GM19035 (cell line): ENCODE data around the gene RNF145.

Experiments
- ATAC-seq: cut with Tn5 transposase; IDR thresholded peaks from one replicate; pipeline ENCODE4 v1.9.1; 2021; ENCODE audit not compliant: unreplicated experiment

RNF145 gene

GRCh38 chr5:159198063-159199036 is 11.0 kb downstream of the RNF145 start:
- peak; percentile 96 for ATAC-seq

GRCh38 chr5:159195775-159196174 is 13.6 kb downstream of the RNF145 start:
- no peak for ATAC-seq

GRCh38 chr5:159190170-159190569 is 19.2 kb downstream of the RNF145 start:
- ATAC-seq: no peak

- no peak for ATAC-seq
These were observed 20.0 kb downstream of the RNF145 start for GRCh38 chr5:159189310-159189709.

- no peak for ATAC-seq
These were observed 21.6 kb downstream of the RNF145 start for GRCh38 chr5:159187719-159188118.

GRCh38 chr5:159186319-159186718 is 23.0 kb downstream of the RNF145 start:
- ATAC-seq: no peak

GRCh38 chr5:159185773-159186172 is 23.6 kb downstream of the RNF145 start:
- ATAC-seq: no peak

GRCh38 chr5:159184858-159185381 is 24.4 kb downstream of the RNF145 start:
- ATAC-seq: no peak

GRCh38 chr5:159184236-159184635 is 25.1 kb downstream of the RNF145 start:
- no peak for ATAC-seq

- no peak for ATAC-seq
These were observed 26.1 kb downstream of the RNF145 start for GRCh38 chr5:159183247-159183646.

- no peak for ATAC-seq
These were observed 26.7 kb downstream of the RNF145 start for GRCh38 chr5:159182691-159183090.

- ATAC-seq: no peak
These were observed 27.7 kb downstream of the RNF145 start for GRCh38 chr5:159181651-159182050.

- ATAC-seq: no peak
These were observed 28.2 kb downstream of the RNF145 start for GRCh38 chr5:159181152-159181551.

GRCh38 chr5:159179529-159180305 is 29.6 kb downstream of the RNF145 start:
- no peak for ATAC-seq

GRCh38 chr5:159178978-159179377 is 30.4 kb downstream of the RNF145 start:
- no peak for ATAC-seq

GRCh38 chr5:159175547-159175946 is 33.8 kb downstream of the RNF145 start:
- no peak for ATAC-seq

GRCh38 chr5:159174511-159175168 is 34.7 kb downstream of the RNF145 start:
- no peak for ATAC-seq

GRCh38 chr5:159171274-159171673 is 38.1 kb downstream of the RNF145 start:
- ATAC-seq: no peak

GRCh38 chr5:159170021-159170420 is 39.3 kb downstream of the RNF145 start:
- ATAC-seq: no peak

- no peak for ATAC-seq
These were observed 42.9 kb downstream of the RNF145 start for GRCh38 chr5:159166416-159166815.

GRCh38 chr5:159163701-159164046 is 45.7 kb downstream of the RNF145 start:
- ATAC-seq: no peak
